Activated naive CD8-positive, alpha-beta T cell treated with anti-CD3 and anti-CD28 coated beads for 36 hours (primary cell): Measurements from ENCODE around the gene RBM26. TPM values are rescaled to one million over a fixed set of nuclear protein-coding genes. Genes with fewer than 3 reads are reported as not detected.

Experiments used
- DNase-seq: peaks from one replicate; pipeline ENCODE4 v3.0.0; 2021
- H3K27ac Mint-ChIP-seq: one replicate; pipeline ENCODE4 v1.8.0; 2022; ENCODE audit warnings: mild to moderate bottlenecking, moderate library complexity, mixed read lengths
- H3K27me3 Mint-ChIP-seq: one replicate; pipeline ENCODE4 v1.8.0; 2022; ENCODE audit warnings: mild to moderate bottlenecking, mixed read lengths
- H3K36me3 Mint-ChIP-seq: one replicate; pipeline ENCODE4 v1.8.0; 2021; ENCODE audit warnings: mild to moderate bottlenecking, mixed read lengths
- H3K4me1 Mint-ChIP-seq: one replicate; pipeline ENCODE4 v1.8.0; 2021; ENCODE audit warnings: mixed read lengths
- H3K4me3 Mint-ChIP-seq: one replicate; pipeline ENCODE4 v1.8.0; 2022; ENCODE audit warnings: mild to moderate bottlenecking, moderate library complexity, mixed read lengths
- H3K9me3 Mint-ChIP-seq: one replicate; pipeline ENCODE4 v1.8.0; 2022; ENCODE audit warnings: mixed read lengths
- total RNA-seq, 2 experiments: library from RNA; stranded (reverse); gene quantifications; one replicate each; pipeline ENCODE4 v1.2.3, GENCODE V29; 2021

Gene RBM26
- total RNA-seq, 2 experiments from 2014 or later: 60.0 to 60.7 TPM

DNA sequence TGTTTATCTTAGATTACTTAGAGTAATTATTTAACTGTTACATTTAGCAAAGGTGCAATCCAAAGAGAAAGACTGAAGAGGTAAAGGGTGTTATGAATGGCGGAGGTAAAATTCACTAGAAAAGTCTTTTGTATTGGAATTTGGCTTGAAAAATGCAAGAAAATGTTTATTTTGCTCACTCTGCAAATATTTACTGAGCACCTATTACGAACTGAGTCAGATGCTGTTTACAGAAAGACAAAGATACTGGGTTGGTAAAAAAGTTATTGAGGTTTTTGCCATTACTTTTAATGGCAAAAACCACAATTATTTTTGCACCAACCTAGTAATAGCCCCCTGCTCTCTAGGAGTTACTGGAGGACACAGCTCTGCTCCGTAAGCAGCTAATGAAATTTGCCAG is 135.2 kb downstream of the RBM26 start:
- H3K27ac Mint-ChIP-seq: no peak overlapping the region
- no peak overlapping the region for H3K4me3 Mint-ChIP-seq
- H3K27me3 Mint-ChIP-seq: peaks cover 6% of the 10 kb centered on the region
- no peaks in the 10 kb centered on the region for H3K36me3 Mint-ChIP-seq
- peaks cover 5% of the 10 kb centered on the region for H3K9me3 Mint-ChIP-seq
- no peaks in the 10 kb centered on the region for H3K4me1 Mint-ChIP-seq
- DNase-seq: no peak

Other genes with a start within 250 kb of the RBM26 start
- 10 to 100 TPM; 47.6 to 48.8 TPM for gene NDFIP2, start 74.9 kb upstream of the RBM26 start, total RNA-seq